GM21786 (cell line): ENCODE measurements around the gene GDF10.
A peak's percentile ranks its signal among the peaks of the same experiment; 100 is the strongest.

Source experiments
- ATAC-seq: cut with Tn5 transposase; IDR thresholded peaks from one replicate; pipeline ENCODE4 v1.9.1; 2021; ENCODE audit not compliant: unreplicated experiment

The GDF10 gene

GRCh38 chr10:47332371-47332770 lies 32.4 kb downstream of the GDF10 start:
- no peak for ATAC-seq

GRCh38 chr10:47332946-47333345 lies 32.9 kb downstream of the GDF10 start:
- ATAC-seq, result no peak

GRCh38 chr10:47333532-47333931 lies 33.5 kb downstream of the GDF10 start:
- no peak for ATAC-seq

GRCh38 chr10:47334466-47335295 lies 34.7 kb downstream of the GDF10 start:
- no peak for ATAC-seq

GRCh38 chr10:47335906-47336305 lies 35.9 kb downstream of the GDF10 start:
- ATAC-seq, result no peak

DNA sequence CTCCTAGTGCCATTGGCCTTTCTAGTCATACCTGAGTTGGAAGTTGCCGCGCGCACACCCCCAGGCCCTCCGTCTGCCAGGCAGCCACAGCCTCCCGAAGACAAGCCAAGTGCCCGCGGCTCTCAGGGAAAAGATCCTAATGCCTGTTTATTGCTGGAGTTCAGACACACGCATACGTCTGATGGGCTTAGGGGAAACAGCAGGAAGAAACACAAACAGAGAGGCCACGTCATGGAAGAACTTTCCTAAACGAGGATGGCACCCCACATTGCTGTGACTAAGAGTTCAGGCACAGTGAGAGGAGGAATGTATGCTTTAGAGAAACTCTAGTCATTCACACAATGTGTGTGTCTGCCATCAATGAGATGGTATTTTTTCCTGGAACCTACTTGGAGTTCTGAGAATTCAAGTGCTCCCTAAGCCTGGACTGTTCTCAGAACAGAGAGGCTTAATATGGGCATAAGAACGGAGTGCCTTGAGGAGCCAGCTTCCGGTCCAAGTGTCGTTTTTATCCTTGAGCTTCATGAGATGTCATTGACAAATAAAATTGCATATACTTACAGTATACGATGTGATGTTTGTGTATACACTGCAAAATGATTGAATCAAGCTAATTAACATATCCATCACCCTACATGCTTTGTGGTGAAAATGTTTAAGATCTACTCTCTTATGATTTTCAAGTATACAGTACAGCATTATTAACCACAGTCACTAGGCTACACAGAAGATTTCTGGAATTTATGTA lies 36.6 kb downstream of the GDF10 start:
- no peak for ATAC-seq

GRCh38 chr10:47337310-47337709 lies 37.3 kb downstream of the GDF10 start:
- no peak for ATAC-seq

DNA sequence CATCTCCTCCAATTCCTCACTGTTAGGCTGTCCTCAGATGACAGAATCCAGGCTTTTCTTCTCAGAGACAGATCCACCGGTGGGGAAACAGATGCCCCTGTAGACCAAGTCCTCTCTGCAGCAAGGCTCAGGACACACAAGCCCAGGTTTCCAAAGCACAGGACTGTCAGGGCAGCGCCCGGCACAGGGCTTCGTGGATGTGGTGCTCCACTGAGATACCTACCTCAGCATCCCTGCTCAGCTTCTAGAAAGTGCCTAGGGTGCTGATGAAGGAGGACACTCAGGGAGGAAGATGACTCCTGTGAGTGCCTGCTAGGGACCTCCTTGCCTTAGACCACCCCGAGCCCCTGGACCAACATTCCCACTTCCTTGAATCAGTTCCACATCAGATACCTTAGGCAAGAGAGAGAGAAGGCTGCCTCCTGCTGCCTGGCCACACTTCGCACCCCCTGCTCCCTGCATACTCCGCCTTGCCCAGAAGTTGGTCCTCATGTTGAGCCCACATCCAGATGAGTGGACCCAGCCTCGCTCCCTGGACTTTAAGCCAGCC lies 39.3 kb downstream of the GDF10 start:
- no peak for ATAC-seq

- no peak for ATAC-seq
Observed at GRCh38 chr10:47339759-47340607, 40.0 kb downstream of the GDF10 start.

GRCh38 chr10:47340608-47341170 lies 40.7 kb downstream of the GDF10 start:
- ATAC-seq, result peak; percentile 47

- ATAC-seq, result no peak
Observed at GRCh38 chr10:47344996-47345870, 45.2 kb downstream of the GDF10 start.

GRCh38 chr10:47346581-47347302 lies 46.7 kb downstream of the GDF10 start:
- ATAC-seq, result no peak

DNA sequence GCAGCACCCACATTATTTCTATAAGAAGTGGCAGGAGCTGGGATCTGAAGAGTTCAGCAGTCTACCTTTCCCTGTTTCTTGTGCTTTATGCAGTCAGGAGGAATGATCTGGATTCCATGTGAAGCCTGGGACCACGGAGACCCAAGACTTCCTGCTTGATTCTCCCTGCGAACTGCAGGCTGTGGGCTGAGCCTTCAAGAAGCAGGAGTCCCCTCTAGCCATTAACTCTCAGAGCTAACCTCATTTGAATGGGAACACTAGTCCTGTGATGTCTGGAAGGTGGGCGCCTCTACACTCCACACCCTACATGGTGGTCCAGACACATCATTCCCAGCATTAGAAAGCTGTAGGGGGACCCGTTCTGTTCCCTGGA lies 47.3 kb downstream of the GDF10 start:
- no peak for ATAC-seq

DNA sequence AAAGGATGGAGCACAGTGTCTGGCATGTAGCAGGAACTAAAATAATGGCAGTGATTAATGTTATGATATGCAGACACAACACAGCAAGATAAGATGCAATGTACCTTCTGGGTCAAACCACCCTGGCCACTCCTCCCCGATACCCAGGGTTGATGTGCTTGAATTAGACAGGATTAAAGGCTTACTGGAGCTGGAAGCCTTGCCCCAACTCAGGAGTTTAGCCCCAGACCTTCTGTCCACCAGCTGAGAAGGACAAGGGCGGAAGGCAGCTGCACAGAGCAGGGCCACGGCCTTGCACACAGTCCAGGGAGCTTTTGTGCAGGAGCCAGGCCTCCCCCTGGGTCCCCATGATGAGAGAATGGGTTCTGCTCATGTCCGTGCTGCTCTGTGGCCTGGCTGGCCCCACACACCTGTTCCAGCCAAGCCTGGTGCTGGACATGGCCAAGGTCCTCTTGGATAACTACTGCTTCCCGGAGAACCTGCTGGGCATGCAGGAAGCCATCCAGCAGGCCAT lies 48.2 kb downstream of the GDF10 start, which contains the start of gene RBP3:
Gene RBP3 (plus strand): TSS at position 226 of the 514 bp plus-strand sequence. CDS start 122 bp downstream, at position 348.
- ATAC-seq, result no peak

DNA sequence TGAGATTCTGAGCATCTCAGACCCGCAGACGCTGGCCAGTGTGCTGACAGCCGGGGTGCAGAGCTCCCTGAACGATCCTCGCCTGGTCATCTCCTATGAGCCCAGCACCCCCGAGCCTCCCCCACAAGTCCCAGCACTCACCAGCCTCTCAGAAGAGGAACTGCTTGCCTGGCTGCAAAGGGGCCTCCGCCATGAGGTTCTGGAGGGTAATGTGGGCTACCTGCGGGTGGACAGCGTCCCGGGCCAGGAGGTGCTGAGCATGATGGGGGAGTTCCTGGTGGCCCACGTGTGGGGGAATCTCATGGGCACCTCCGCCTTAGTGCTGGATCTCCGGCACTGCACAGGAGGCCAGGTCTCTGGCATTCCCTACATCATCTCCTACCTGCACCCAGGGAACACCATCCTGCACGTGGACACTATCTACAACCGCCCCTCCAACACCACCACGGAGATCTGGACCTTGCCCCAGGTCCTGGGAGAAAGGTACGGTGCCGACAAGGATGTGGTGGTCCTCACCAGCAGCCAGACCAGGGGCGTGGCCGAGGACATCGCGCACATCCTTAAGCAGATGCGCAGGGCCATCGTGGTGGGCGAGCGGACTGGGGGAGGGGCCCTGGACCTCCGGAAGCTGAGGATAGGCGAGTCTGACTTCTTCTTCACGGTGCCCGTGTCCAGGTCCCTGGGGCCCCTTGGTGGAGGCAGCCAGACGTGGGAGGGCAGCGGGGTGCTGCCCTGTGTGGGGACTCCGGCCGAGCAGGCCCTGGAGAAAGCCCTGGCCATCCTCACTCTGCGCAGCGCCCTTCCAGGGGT lies 48.9 kb downstream of the GDF10 start:
- ATAC-seq, result no peak

GRCh38 chr10:47349516-47349915 lies 49.5 kb downstream of the GDF10 start:
- ATAC-seq, result no peak

- ATAC-seq, result no peak
Observed at GRCh38 chr10:47349941-47350371, 50.0 kb downstream of the GDF10 start.
